22Rv1 (cell line): ENCODE measurements around the gene SEMA3C.

ENCODE experiments used
- CTCF ChIP-seq: fragments of 450-650 bp; IDR thresholded peaks from 2 replicates; pipeline ENCODE4 v1.5.1; 2017; ENCODE audit warnings: mild to moderate bottlenecking
- ZFX ChIP-seq: fragments of 450-650 bp; IDR thresholded peaks from 2 replicates; pipeline ENCODE4 v1.6.1; 2017; ENCODE audit warnings: antibody characterized with exemption, borderline replicate concordance

- TF ChIP-seq CTCF (no peak), ZFX (no peak)
These were observed 60.5 kb downstream of the SEMA3C start for GRCh38 chr7:80858141-80858903.
